Gastrocnemius medialis (tissue), 4 donors: Measurements from ENCODE around the gene SCAF1. TPM values are rescaled to one million over a fixed set of nuclear protein-coding genes. Genes with fewer than 3 reads are reported as not detected.

Source experiments
- ATAC-seq, 2 donors: fragments of 150-250 bp; one replicate each; pipeline ENCODE4 v1.9.1; 2016
- DNase-seq, 2 donors: peaks; one replicate each; pipeline ENCODE4 v3.0.0-alpha.2; 2019
- H3K27ac ChIP-seq, 4 donors: fragments of 200-600 bp; sonication (generic); 1 replicate in 1 of 4; 2 replicates in 3 of 4; pipeline ENCODE4 v1.5.1; 2016 to 2018; ENCODE audit warnings: mild to moderate bottlenecking in 2 of 4, moderate library complexity in 1 of 4
- H3K27me3 ChIP-seq, 3 donors: fragments of 200-600 bp; sonication (generic) in 2 of 3; 1 replicate in 1 of 3; 2 replicates in 2 of 3; pipeline versions ENCODE4 v1.5.1 to v1.6.0; 2016 to 2019; ENCODE audit warnings: mild to moderate bottlenecking in 1 of 3, moderate library complexity in 1 of 3
- H3K36me3 ChIP-seq, 2 donors: fragments of 200-600 bp; sonication (generic) in 1 of 2; one replicate each; pipeline ENCODE4 v1.5.1; 2017 to 2018
- H3K4me1 ChIP-seq, 2 donors: fragments of 200-600 bp; sonication (generic) in 1 of 2; one replicate each; pipeline ENCODE4 v1.5.1; 2016 to 2017; ENCODE audit warnings: mild to moderate bottlenecking in 2 of 2
- H3K4me3 ChIP-seq, 4 donors: fragments of 200-600 bp; sonication (generic) in 3 of 4; 1 replicate in 1 of 4; 2 replicates in 3 of 4; pipeline ENCODE4 v1.5.1; 2016 to 2019; ENCODE audit warnings: mild to moderate bottlenecking in 2 of 4
- H3K9me3 ChIP-seq, 3 donors: fragments of 200-600 bp; sonication (generic) in 2 of 3; 1 replicate in 1 of 3; 2 replicates in 2 of 3; pipeline ENCODE4 v1.5.1; 2016 to 2019
- CTCF ChIP-seq, 5 experiments: fragments of 450-650 bp in 3 of 5; fragments of 200-600 bp in 2 of 5; sonication (generic) in 2 of 5; IDR thresholded peaks in 4 of 5; conservative IDR thresholded peaks in 1 of 5; 1 replicate in 4 of 5; 2 replicates in 1 of 5; pipeline ENCODE4 v1.5.1; 2016 to 2019; ENCODE audit warnings: antibody characterized with exemption in 5 of 5, mild to moderate bottlenecking in 3 of 5, moderate library complexity in 3 of 5
- POLR2A ChIP-seq, 2 donors: fragments of 450-650 bp; IDR thresholded peaks; one replicate each; pipeline ENCODE4 v1.6.1; 2017; ENCODE audit warnings: antibody characterized with exemption in 2 of 2, mild to moderate bottlenecking in 2 of 2, moderate library complexity in 2 of 2
- in situ Hi-C, 4 donors: fragments of 200-750 bp; cut with MboI; loops; one replicate each; pipeline versions ENCODE4 v1.15.0 to v1.8.0; 2017; ENCODE audit warnings: low sequenced_read_pairs in 4 of 4
- intact Hi-C: fragments of 100-400 bp; cut with DNase I; formaldehyde crosslinking; loops from one replicate; pipeline ENCODE4 v1.15.1; 2023; ENCODE audit warnings: low total_unique reads
- microRNA-seq, 2 donors: library from miRNA; unstranded; fragments of <30 nt; microRNA quantifications; one replicate each; pipeline ENCODE4, GENCODE V29; 2016; ENCODE audit warnings: borderline replicate concordance in 2 of 2
- total RNA-seq, 4 donors: library from RNA; depleted of rRNA; stranded (reverse); fragments of >200 nt; gene quantifications; one replicate each; pipeline versions ENCODE4 v1.1.0 to v1.2.3, GENCODE V29; 2016

Gene SCAF1
- total RNA-seq, 4 donors from 2014 or later, result 13.7 to 36.1 (median 32.9) TPM

DNA sequence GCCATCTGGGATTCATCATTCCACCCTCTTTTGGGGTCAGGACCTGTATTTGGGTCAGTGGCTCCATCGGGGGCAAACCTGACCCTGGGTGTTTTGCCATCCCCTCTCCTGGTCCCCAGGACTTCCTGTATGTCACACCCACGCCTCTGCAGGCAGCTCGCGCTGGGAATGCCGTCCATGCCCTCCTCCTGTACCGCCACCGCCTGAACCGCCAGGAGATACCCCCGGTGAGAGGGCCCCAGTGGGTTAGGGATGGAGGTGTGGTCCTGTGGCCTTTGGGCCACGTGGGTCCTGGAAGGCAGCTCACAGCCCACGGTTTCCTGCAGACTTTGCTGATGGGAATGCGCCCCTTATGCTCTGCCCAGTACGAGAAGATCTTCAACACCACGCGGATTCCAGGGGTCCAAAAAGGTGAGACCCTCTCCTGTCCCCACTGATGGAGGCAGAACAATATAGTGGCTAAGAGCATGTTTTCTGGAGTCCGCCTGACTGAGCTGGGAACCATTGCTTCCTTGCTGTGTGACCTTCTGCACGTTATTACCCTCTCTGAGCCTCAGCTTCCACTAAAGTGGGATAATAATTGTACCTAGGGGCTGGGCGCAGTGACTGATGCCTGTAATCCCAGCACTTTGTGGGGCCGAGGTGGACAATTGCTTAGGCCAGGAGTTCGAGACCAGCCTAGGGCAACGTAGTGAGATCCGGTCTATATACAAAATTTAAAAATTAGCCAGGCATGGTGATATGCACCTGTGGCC lies 63.1 kb downstream of the SCAF1 start:
- intact Hi-C loops, result no loop called here

GRCh38 chr19:49705919-49706318 lies 63.9 kb downstream of the SCAF1 start:
- in situ Hi-C loops (no loop called here), intact Hi-C loops (no loop called here)
- Histone ChIP-seq H3K27me3 (peaks cover 0 to 5% (median 0%) of the 10 kb centered on the region in 3 donors), H3K36me3 (no peaks in the 10 kb centered on the region), H3K4me1 (no peaks in the 10 kb centered on the region), H3K27ac (no peak overlapping the region), H3K4me3 (no peak overlapping the region), H3K9me3 (no peaks in the 10 kb centered on the region)
- DNase-seq, result no peak
- ATAC-seq, result no peak
- no peak for TF ChIP-seq CTCF (IDR thresholded peaks at IDR 0.05 in 4 of 5, conservative IDR thresholded peaks at IDR 0.05 in 1 of 5)
- TF ChIP-seq POLR2A (IDR thresholded peaks at IDR 0.05), result no peak

More for the DNA sequence above, 63.1 kb downstream of the SCAF1 start:
- Histone ChIP-seq H3K27me3 (peaks cover 0 to 5% (median 0%) of the 10 kb centered on the region in 3 donors), H3K4me3 (no peak overlapping the region), H3K36me3 (no peaks in the 10 kb centered on the region), H3K4me1 (no peaks in the 10 kb centered on the region), H3K9me3 (no peaks in the 10 kb centered on the region), H3K27ac (no peak overlapping the region)
- ATAC-seq (no peak), DNase-seq (no peak)
- TF ChIP-seq POLR2A (IDR thresholded peaks at IDR 0.05) (no peak), CTCF (IDR thresholded peaks at IDR 0.05 in 4 of 5, conservative IDR thresholded peaks at IDR 0.05 in 1 of 5) (no peak)
- in situ Hi-C loops, result no loop called here

Small RNA genes within 50 kb of the gene (microRNA-seq; reads per million reads assigned to microRNA genes)
- gene MIR5088, result 0 to 4.7 reads per million in 2 donors

Other genes with a start within 250 kb of the SCAF1 start
- not detected for gene PTH2, start 218.8 kb upstream of the SCAF1 start, total RNA-seq
- not detected for gene GFY, start 216.8 kb upstream of the SCAF1 start, total RNA-seq
- 1 to 10 TPM in 1 of 4 donors, under 1 TPM in 3; 0.24 to 1.6 (median 0.33) TPM for gene SLC17A7, start 200.7 kb upstream of the SCAF1 start, total RNA-seq
- gene PIH1D1, start 190.4 kb upstream of the SCAF1 start, total RNA-seq, result 100 to 1,000 TPM in 1 of 4 donors, 10 to 100 TPM in 3; 41.9 to 107 (median 79.0) TPM
- gene ALDH16A1, start 189.0 kb upstream of the SCAF1 start, total RNA-seq, result 10 to 100 TPM in 2 of 4 donors, 1 to 10 TPM in 2; 8.0 to 12.6 (median 9.9) TPM
- 1 to 10 TPM in 3 of 4 donors, under 1 TPM in 1; 0.91 to 2.7 (median 1.2) TPM for gene FLT3LG, start 168.0 kb upstream of the SCAF1 start, total RNA-seq
- gene RPL13A, start 154.6 kb upstream of the SCAF1 start, total RNA-seq, result 1,000 to 10,000 TPM; 1,565 to 2,260 (median 1,899) TPM
- 1,000 to 10,000 TPM; 2,509 to 3,015 (median 2,721) TPM for gene RPS11, start 145.8 kb upstream of the SCAF1 start, total RNA-seq
- gene FCGRT, start 129.5 kb upstream of the SCAF1 start, total RNA-seq, result 10 to 100 TPM; 54.8 to 68.2 (median 59.7) TPM
- gene RCN3, start 114.2 kb upstream of the SCAF1 start, total RNA-seq, result 10 to 100 TPM in 2 of 4 donors, 1 to 10 TPM in 2; 1.2 to 11.7 (median 7.6) TPM
- gene NOSIP, start 61.7 kb upstream of the SCAF1 start, total RNA-seq, result 10 to 100 TPM; 62.4 to 92.8 (median 78.9) TPM
- 1 to 10 TPM in 3 of 4 donors, not detected in 1; 1.4 to 4.6 (median 3.8) TPM for gene PRRG2, start 60.9 kb upstream of the SCAF1 start, total RNA-seq
- gene PRR12, start 51.0 kb upstream of the SCAF1 start, total RNA-seq, result 1 to 10 TPM; 3.4 to 7.7 (median 3.8) TPM
- gene RRAS, start 2.1 kb upstream of the SCAF1 start, total RNA-seq, result 10 to 100 TPM; 12.4 to 26.2 (median 24.2) TPM
- 10 to 100 TPM; 11.0 to 18.6 (median 13.7) TPM for gene IRF3, start 23.6 kb downstream of the SCAF1 start, total RNA-seq
- gene BCL2L12, start 23.7 kb downstream of the SCAF1 start, total RNA-seq, result 10 to 100 TPM; 10.7 to 12.9 (median 11.8) TPM
- 100 to 1,000 TPM; 190 to 242 (median 229) TPM for gene PRMT1, start 35.1 kb downstream of the SCAF1 start, total RNA-seq
- 1 to 10 TPM in 3 of 4 donors, not detected in 1; 1.0 to 2.1 (median 1.4) TPM for gene ADM5, start 47.4 kb downstream of the SCAF1 start, total RNA-seq
- gene CPT1C, start 48.9 kb downstream of the SCAF1 start, total RNA-seq, result under 1 TPM in 3 of 4 donors, not detected in 1; 0.26 to 0.97 (median 0.73) TPM
- gene TSKS, start 121.1 kb downstream of the SCAF1 start, total RNA-seq, result under 1 TPM in 2 of 4 donors, not detected in 2; 0.13 to 0.16 TPM
- gene AP2A1, start 124.8 kb downstream of the SCAF1 start, total RNA-seq, result 100 to 1,000 TPM in 3 of 4 donors, 10 to 100 TPM in 1; 94.2 to 142 (median 131) TPM
- gene FUZ, start 171.1 kb downstream of the SCAF1 start, total RNA-seq, result 10 to 100 TPM; 14.2 to 35.5 (median 26.0) TPM
- 100 to 1,000 TPM in 1 of 4 donors, 10 to 100 TPM in 3; 46.6 to 105 (median 78.7) TPM for gene MED25, start 176.1 kb downstream of the SCAF1 start, total RNA-seq
- gene PTOV1, start 208.9 kb downstream of the SCAF1 start, total RNA-seq, result 10 to 100 TPM; 77.6 to 88.2 (median 87.0) TPM
- gene PNKP, start 225.4 kb downstream of the SCAF1 start, total RNA-seq, result 10 to 100 TPM; 14.9 to 43.4 (median 21.1) TPM
- gene AKT1S1, start 235.1 kb downstream of the SCAF1 start, total RNA-seq, result 10 to 100 TPM; 23.8 to 56.8 (median 43.4) TPM
- gene TBC1D17, start 235.5 kb downstream of the SCAF1 start, total RNA-seq, result 10 to 100 TPM; 48.7 to 84.3 (median 66.4) TPM